Measurements from ENCODE around the gene SCYGR3. TPM values are rescaled to one million over a fixed set of nuclear protein-coding genes. Genes with fewer than 3 reads are reported as not detected.
"Not testable (repeated sequence)": the region's sequence is repeated elsewhere in the genome, so short reads cannot be mapped to it uniquely, and the experiment has no call there.

The SCYGR3 gene
- total RNA-seq, 2 donors from 2014 or later, result not detected

- ATAC-seq (no peak), DNase-seq (ENCODE audit: low spot score) (no peak)
- Mint-ChIP-seq H3K36me3 (no peaks in the 10 kb centered on the region), H3K9me3 (no peaks in the 10 kb centered on the region), H3K4me1 (ENCODE audit: low read depth in 2 of 2) (peaks cover 0 to 3% of the 10 kb centered on the region in 2 donors), H3K27me3 (peaks cover 21 to 32% of the 10 kb centered on the region in 2 donors), H3K27ac (no peak overlapping the region), H3K4me3 (no peak overlapping the region)
Observed at GRCh38 chr2:227606476-227606875, 8.2 kb downstream of the SCYGR3 start.

DNA sequence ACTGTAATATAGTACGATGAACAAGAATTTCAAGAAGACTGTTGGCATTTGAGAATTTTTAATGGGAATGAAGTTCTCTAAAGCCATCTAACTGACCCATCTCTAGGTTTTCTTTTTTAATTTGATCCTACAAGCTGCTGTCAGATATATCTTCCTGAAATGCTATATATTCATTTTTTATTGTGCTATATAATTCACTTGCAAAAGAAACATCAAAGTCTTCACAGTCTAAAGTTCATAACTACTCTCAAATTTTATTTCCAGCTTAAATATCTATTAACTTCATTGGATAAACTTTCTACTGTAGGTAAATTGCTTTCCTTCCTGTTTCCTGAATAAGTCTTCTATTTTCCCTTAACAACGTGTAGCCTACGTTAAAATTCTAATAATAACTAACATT is 12.3 kb downstream of the SCYGR3 start:
- Mint-ChIP-seq H3K36me3 (no peaks in the 10 kb centered on the region), H3K4me1 (ENCODE audit: low read depth in 2 of 2) (no peaks in the 10 kb centered on the region), H3K27me3 (peaks cover 12 to 30% of the 10 kb centered on the region in 2 donors), H3K9me3 (no peaks in the 10 kb centered on the region), H3K4me3 (no peak overlapping the region), H3K27ac (no peak overlapping the region)
- DNase-seq (ENCODE audit: low spot score), result no peak
- ATAC-seq, result no peak

- H3K27ac Mint-ChIP-seq; H3K36me3 Mint-ChIP-seq; H3K4me3 Mint-ChIP-seq; H3K9me3 Mint-ChIP-seq; DNase-seq (ENCODE audit: low spot score); ATAC-seq; H3K4me1 Mint-ChIP-seq (ENCODE audit: low read depth in 2 of 2): not testable (repeated sequence)
- peaks cover 20 to 33% of the 10 kb centered on the region in 2 donors for H3K27me3 Mint-ChIP-seq
Observed at GRCh38 chr2:227598835-227599503, 15.7 kb downstream of the SCYGR3 start, which contains the start of gene SCYGR2. Gene SCYGR2 (plus strand): TSS chr2:227598893. CDS start chr2:227598893, 0 bp downstream.

- ATAC-seq (no peak), DNase-seq (ENCODE audit: low spot score) (no peak)
- Mint-ChIP-seq H3K4me3 (no peak overlapping the region), H3K36me3 (no peaks in the 10 kb centered on the region), H3K27me3 (peaks cover 21 to 32% of the 10 kb centered on the region in 2 donors), H3K4me1 (ENCODE audit: low read depth in 2 of 2) (no peaks in the 10 kb centered on the region), H3K9me3 (peaks cover 4% of the 10 kb centered on the region), H3K27ac (no peak overlapping the region)
Observed at GRCh38 chr2:227597998-227598397, 16.6 kb downstream of the SCYGR3 start.

GRCh38 chr2:227597036-227597435 is 17.6 kb downstream of the SCYGR3 start:
- H3K36me3 Mint-ChIP-seq, result no peaks in the 10 kb centered on the region
- H3K4me1 Mint-ChIP-seq (ENCODE audit: low read depth in 2 of 2), result no peaks in the 10 kb centered on the region
- DNase-seq (ENCODE audit: low spot score), result no peak
- no peak overlapping the region for H3K27ac Mint-ChIP-seq
- H3K9me3 Mint-ChIP-seq, result peaks cover 4% of the 10 kb centered on the region
- no peak overlapping the region for H3K4me3 Mint-ChIP-seq
- no peak for ATAC-seq
- H3K27me3 Mint-ChIP-seq, result peaks cover 20 to 33% of the 10 kb centered on the region in 2 donors

DNA sequence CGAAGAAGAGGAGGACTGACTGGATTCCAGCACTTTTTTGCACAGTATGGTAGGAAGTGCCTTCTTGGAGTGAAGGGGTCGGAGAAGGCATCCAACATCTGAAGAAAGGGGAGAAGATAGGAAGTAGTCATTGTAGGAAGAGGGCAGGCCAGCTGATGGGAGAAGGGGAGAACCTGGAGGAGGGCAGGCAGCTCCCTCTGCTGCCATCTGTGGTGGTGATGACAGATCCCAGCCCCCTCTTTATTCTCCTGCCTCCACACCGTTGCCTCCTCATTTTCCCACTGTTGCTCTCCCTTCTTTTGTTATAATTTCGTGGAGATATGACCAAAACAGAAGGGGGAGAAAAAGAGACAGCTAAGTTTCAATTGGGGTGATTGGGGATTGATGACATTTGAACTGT is 18.8 kb downstream of the SCYGR3 start:
- no peaks in the 10 kb centered on the region for H3K36me3 Mint-ChIP-seq
- H3K27me3 Mint-ChIP-seq, result peaks cover 24 to 39% of the 10 kb centered on the region in 2 donors
- H3K4me1 Mint-ChIP-seq (ENCODE audit: low read depth in 2 of 2), result no peaks in the 10 kb centered on the region
- H3K27ac Mint-ChIP-seq, result no peak overlapping the region
- H3K4me3 Mint-ChIP-seq, result no peak overlapping the region
- DNase-seq (ENCODE audit: low spot score) (no peak), ATAC-seq (no peak)
- H3K9me3 Mint-ChIP-seq, result peaks cover 4% of the 10 kb centered on the region

DNA sequence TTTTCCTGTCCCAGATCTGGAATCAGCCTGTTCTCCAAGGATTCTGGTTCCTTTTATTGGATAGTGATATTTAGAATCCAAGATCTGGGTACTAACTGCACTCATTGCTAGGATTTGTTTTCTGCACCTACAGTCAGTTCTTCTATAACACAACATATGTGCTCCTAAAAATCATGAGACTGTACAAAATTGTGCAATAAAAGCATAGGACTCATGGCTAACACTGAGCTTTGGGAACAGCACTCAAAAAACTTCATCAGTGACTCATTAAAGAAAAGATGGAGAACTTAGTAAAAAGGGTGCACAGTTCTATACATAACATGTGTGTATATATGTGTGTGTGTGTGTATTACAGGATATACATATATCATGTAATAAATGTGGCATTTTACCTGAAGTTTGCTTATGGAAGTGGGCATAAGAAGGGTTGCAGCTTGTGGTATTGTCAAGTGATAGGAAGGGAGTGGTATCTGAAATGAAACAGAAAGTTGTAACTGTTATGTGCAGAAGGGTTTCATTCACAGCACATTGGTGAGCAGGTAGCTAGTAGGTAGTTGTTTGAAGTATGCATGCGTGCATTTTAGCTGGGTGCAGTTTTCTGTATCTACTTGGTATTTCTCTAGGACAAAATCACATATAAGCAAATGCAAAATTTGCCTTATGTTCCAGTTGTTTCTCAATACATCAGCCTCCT is 21.8 kb downstream of the SCYGR3 start:
- Mint-ChIP-seq H3K36me3 (peaks cover 6% of the 10 kb centered on the region), H3K27me3 (peaks cover 22 to 59% of the 10 kb centered on the region in 2 donors), H3K4me3 (no peak overlapping the region), H3K27ac (no peak overlapping the region), H3K4me1 (ENCODE audit: low read depth in 2 of 2) (no peaks in the 10 kb centered on the region), H3K9me3 (peaks cover 4% of the 10 kb centered on the region)
- DNase-seq (ENCODE audit: low spot score) (no peak), ATAC-seq (no peak)

- Mint-ChIP-seq H3K4me1 (ENCODE audit: low read depth in 2 of 2) (no peaks in the 10 kb centered on the region), H3K4me3 (no peak overlapping the region), H3K36me3 (peaks cover 17% of the 10 kb centered on the region), H3K27me3 (peaks cover 18 to 26% of the 10 kb centered on the region in 2 donors), H3K9me3 (peaks cover 15% of the 10 kb centered on the region), H3K27ac (no peak overlapping the region)
- no peak for ATAC-seq
- no peak for DNase-seq (ENCODE audit: low spot score)
Observed at GRCh38 chr2:227582369-227582768, 32.3 kb downstream of the SCYGR3 start.

DNA sequence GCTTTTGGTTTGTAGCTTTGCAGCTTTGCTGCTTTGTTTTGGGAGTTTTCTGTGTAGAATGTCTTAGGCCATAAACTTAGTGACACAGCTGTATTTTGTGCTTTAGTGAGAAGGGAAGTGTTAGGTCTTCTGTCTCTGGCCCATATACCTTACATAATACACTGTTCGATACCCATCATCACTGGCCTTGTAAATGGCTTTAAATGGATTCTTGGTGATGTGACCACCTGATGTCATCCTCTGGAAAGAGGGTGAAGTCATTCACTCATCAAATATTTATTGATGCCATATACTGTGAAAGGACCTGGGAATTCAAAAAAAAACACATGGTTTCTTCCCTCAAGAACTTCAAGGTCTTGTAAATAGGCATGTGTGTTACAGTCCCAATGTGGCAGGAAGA is 34.8 kb downstream of the SCYGR3 start:
- no peaks in the 10 kb centered on the region for H3K4me1 Mint-ChIP-seq (ENCODE audit: low read depth in 2 of 2)
- no peak overlapping the region for H3K4me3 Mint-ChIP-seq

GRCh38 chr2:227578642-227579041 is 36.0 kb downstream of the SCYGR3 start:
- Mint-ChIP-seq H3K36me3 (peaks cover 17% of the 10 kb centered on the region), H3K4me1 (ENCODE audit: low read depth in 2 of 2) (no peaks in the 10 kb centered on the region), H3K4me3 (no peak overlapping the region), H3K27ac (no peak overlapping the region), H3K9me3 (peaks cover 14% of the 10 kb centered on the region), H3K27me3 (peaks cover 24 to 26% of the 10 kb centered on the region in 2 donors)
- ATAC-seq, result no peak
- no peak for DNase-seq (ENCODE audit: low spot score)

More for the DNA sequence above, 34.8 kb downstream of the SCYGR3 start:
- Mint-ChIP-seq H3K27ac (no peak overlapping the region), H3K36me3 (peaks cover 17% of the 10 kb centered on the region), H3K27me3 (peaks cover 24 to 26% of the 10 kb centered on the region in 2 donors), H3K9me3 (peaks cover 15% of the 10 kb centered on the region)
- DNase-seq (ENCODE audit: low spot score), result no peak
- no peak for ATAC-seq

DNA sequence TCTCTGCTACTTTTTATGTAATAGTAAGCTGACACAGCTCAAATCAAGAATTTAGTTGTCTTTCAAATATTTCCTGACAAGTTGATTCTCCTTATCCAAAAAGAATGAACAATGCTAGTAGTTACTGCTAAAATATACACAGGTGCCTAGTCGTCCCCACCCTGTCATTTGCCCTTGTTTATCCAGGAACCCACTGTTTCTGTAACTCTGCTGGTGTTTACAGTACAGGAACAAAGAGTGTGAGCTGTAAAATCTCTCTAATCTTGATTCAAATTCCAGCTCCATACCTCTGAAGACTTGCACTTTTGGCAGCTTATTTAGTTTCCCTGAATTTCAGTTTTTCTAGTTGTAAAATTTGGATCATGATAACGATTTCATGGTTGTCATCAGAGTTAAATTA is 37.1 kb downstream of the SCYGR3 start:
- H3K27ac Mint-ChIP-seq, result no peak overlapping the region
- ATAC-seq (no peak), DNase-seq (ENCODE audit: low spot score) (no peak)
- no peaks in the 10 kb centered on the region for H3K4me1 Mint-ChIP-seq (ENCODE audit: low read depth in 2 of 2)
- peaks cover 27 to 31% of the 10 kb centered on the region in 2 donors for H3K27me3 Mint-ChIP-seq
- peaks cover 8% of the 10 kb centered on the region for H3K9me3 Mint-ChIP-seq
- H3K4me3 Mint-ChIP-seq, result no peak overlapping the region
- H3K36me3 Mint-ChIP-seq, result peaks cover 12% of the 10 kb centered on the region

GRCh38 chr2:227576812-227577211 is 37.8 kb downstream of the SCYGR3 start:
- Mint-ChIP-seq H3K4me1 (ENCODE audit: low read depth in 2 of 2) (no peaks in the 10 kb centered on the region), H3K4me3 (no peak overlapping the region), H3K27me3 (peaks cover 25 to 31% of the 10 kb centered on the region in 2 donors), H3K27ac (no peak overlapping the region), H3K9me3 (peaks cover under 1% of the 10 kb centered on the region), H3K36me3 (peaks cover 5% of the 10 kb centered on the region)
- DNase-seq (ENCODE audit: low spot score) (no peak), ATAC-seq (no peak)

DNA sequence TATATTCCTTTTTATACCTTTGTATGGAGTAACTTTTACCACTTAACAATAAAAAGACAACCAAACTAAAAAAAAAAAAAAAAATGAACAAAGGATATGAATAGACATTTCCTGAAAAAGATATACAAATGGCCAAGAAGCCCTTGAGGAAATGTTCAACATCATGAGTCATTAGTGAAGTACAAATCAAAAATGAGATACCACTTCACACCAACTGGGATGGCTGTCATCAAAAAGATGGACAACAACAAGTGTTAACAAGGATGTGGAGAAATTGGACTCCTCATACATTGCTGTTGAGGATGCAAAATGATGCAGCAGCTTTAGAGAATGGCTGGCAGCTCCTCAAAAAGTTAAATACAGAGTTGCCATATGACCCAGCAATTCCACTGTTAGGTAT is 38.5 kb downstream of the SCYGR3 start:
- Mint-ChIP-seq H3K4me1 (ENCODE audit: low read depth in 2 of 2) (no peaks in the 10 kb centered on the region), H3K9me3 (no peaks in the 10 kb centered on the region), H3K4me3 (no peak overlapping the region), H3K27me3 (peaks cover 25 to 28% of the 10 kb centered on the region in 2 donors), H3K27ac (no peak overlapping the region), H3K36me3 (peaks cover 1% of the 10 kb centered on the region)
- ATAC-seq (no peak), DNase-seq (ENCODE audit: low spot score) (no peak)

DNA sequence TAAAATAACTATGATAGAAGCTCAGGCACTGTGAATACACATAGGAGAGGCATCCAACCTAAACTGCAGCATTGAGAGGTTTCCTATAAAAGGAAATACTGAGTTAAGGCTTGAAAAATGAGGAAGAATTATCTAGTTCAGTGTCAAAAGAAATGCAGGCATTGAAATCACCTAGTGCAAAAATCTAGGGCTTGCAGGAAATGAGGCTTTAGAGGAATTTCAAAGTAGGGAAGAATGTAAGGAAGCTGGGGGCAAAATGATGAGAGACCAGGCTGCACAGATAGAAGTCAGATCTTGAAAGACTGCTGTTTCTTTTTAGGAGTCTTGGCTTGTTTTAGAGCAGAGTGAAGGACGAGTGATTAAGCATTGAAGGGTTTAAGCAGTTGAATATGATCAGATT is 44.0 kb downstream of the SCYGR3 start:
- DNase-seq (ENCODE audit: low spot score) (no peak), ATAC-seq (no peak)
- peaks cover 0 to 3% of the 10 kb centered on the region in 2 donors for H3K4me1 Mint-ChIP-seq (ENCODE audit: low read depth in 2 of 2)
- no peak overlapping the region for H3K27ac Mint-ChIP-seq
- peaks cover 6 to 11% of the 10 kb centered on the region in 2 donors for H3K27me3 Mint-ChIP-seq
- H3K36me3 Mint-ChIP-seq, result no peaks in the 10 kb centered on the region
- no peaks in the 10 kb centered on the region for H3K9me3 Mint-ChIP-seq
- H3K4me3 Mint-ChIP-seq, result no peak overlapping the region

Measured in natural killer cell treated with Interleukin-12 subunit alpha and Interleukin-12 subunit beta and Interleukin-15 and Interleukin-18, amount 100 ng/mL, for 72 hours (primary cell).